Measurements from ENCODE around the gene RMP24.

RMP24 gene

DNA sequence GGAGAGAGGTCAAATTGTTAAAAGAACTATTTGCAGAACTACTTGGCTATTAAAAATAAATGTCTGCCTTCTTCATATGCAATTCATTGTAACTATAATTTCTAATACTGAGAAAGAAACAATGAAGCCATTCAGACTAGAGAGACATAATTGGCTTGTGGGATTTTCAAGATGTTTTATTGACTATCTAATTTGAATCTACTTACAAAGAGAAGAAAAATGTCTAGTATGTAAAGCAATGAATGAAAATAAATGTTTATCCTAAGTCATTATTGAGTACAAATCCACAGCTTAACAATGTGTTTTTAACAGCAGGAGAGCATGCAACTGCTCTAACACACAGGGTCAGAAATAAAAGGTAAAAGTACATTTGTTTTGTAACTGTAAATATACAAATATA is 19.2 kb downstream of the RMP24 start:
- DNase-seq (ENCODE audit: low spot score in 2 of 2): no peak
- intact Hi-C loops (cut with DNase I): no loop called here
- TF ChIP-seq, protein P1, sequence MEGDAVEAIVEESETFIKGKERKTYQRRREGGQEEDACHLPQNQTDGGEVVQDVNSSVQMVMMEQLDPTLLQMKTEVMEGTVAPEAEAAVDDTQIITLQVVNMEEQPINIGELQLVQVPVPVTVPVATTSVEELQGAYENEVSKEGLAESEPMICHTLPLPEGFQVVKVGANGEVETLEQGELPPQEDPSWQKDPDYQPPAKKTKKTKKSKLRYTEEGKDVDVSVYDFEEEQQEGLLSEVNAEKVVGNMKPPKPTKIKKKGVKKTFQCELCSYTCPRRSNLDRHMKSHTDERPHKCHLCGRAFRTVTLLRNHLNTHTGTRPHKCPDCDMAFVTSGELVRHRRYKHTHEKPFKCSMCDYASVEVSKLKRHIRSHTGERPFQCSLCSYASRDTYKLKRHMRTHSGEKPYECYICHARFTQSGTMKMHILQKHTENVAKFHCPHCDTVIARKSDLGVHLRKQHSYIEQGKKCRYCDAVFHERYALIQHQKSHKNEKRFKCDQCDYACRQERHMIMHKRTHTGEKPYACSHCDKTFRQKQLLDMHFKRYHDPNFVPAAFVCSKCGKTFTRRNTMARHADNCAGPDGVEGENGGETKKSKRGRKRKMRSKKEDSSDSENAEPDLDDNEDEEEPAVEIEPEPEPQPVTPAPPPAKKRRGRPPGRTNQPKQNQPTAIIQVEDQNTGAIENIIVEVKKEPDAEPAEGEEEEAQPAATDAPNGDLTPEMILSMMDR (IDR thresholded peaks at IDR 0.05): no peak
- no peaks in the 10 kb centered on the region for H3K9me3 ChIP-seq
- H3K4me1 ChIP-seq: no peaks in the 10 kb centered on the region
- H3K4me3 ChIP-seq: no peak overlapping the region
- H3K36me3 ChIP-seq: peaks cover 8 to 22% of the 10 kb centered on the region in 2 donors
- no peak overlapping the region for H3K27ac ChIP-seq
- H3K27me3 ChIP-seq: no peaks in the 10 kb centered on the region

DNA sequence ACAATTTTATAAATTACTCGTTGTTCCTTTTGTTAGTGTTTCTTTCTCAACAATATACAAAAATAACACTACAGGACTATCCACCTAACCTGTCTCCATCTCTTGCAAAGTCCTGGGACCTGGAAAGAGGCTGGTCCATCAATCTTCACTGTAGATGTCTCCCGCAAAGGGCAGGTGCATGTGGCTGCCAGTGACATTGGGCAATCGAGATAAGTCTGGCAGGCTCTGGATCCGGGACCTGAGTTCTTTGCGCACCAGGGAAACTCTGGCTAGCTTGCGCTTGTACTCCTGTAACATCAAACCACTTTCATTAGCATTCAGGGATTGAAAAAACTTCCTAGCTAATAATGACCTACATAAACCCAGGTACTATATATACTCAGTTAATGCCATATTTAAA is 20.5 kb downstream of the RMP24 start:
- intact Hi-C loops (cut with DNase I): no loop called here
- H3K4me3 ChIP-seq: no peak overlapping the region
- no peak for DNase-seq (ENCODE audit: low spot score in 2 of 2)

DNA sequence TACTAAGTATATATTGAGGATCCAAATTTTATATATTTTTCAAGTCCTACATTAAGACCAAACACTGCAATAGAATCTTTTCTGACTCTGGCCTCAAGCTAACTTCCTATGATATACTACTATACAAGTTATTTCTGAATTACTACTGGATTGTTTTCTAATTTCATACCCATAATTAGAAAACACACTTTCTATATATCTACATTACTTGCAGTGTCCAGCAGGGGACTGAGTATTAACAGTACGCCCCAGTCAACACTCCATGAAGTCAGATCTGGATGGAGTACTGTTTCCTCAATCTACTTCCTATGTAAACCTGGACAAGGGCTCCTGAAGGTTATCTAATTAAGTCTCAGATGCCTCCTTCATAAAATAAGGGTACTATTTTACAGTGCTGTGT is 26.5 kb downstream of the RMP24 start:
- intact Hi-C loops (cut with DNase I): no loop called here

More for the DNA sequence above, 20.5 kb downstream of the RMP24 start:
- Histone ChIP-seq H3K27ac (no peak overlapping the region), H3K36me3 (peaks cover 3 to 22% of the 10 kb centered on the region in 2 donors), H3K9me3 (no peaks in the 10 kb centered on the region), H3K4me1 (no peaks in the 10 kb centered on the region), H3K27me3 (no peaks in the 10 kb centered on the region)
- TF ChIP-seq, protein P1 (IDR thresholded peaks at IDR 0.05): no peak

DNA sequence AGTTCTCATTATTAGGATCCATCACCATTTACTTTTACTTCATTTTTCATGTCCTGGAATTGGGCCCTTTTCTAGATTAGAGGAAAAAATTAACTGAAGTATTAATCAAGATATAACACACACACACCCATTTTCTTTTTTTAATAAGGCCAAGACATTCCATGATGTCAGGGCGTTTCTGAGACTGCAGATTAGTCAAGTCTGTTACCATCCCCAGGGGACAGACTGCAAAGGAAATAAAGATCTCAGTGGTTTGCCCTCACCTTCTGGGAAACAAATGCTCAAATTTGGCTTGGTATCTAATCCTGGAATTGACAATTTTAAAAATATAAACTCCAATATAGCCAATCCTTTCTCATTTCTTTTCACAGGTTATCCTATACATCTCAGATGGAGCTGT is 27.4 kb downstream of the RMP24 start:
- no peaks in the 10 kb centered on the region for H3K27me3 ChIP-seq
- H3K9me3 ChIP-seq: no peaks in the 10 kb centered on the region
- no peak for DNase-seq (ENCODE audit: low spot score in 2 of 2)
- no peak overlapping the region for H3K4me3 ChIP-seq
- TF ChIP-seq, protein P1 (IDR thresholded peaks at IDR 0.05): no peak
- H3K4me1 ChIP-seq: peaks cover 0 to 6% of the 10 kb centered on the region in 2 donors
- no peaks in the 10 kb centered on the region for H3K36me3 ChIP-seq
- no peak overlapping the region for H3K27ac ChIP-seq
- intact Hi-C loops (cut with DNase I): no loop called here

More for the DNA sequence above, 26.5 kb downstream of the RMP24 start:
- Histone ChIP-seq H3K4me1 (peaks cover 0 to 6% of the 10 kb centered on the region in 2 donors), H3K4me3 (no peak overlapping the region), H3K27me3 (no peaks in the 10 kb centered on the region), H3K27ac (no peak overlapping the region), H3K36me3 (no peaks in the 10 kb centered on the region), H3K9me3 (no peaks in the 10 kb centered on the region)
- DNase-seq (ENCODE audit: low spot score in 2 of 2): no peak
- TF ChIP-seq, protein P1 (IDR thresholded peaks at IDR 0.05): no peak

DNA sequence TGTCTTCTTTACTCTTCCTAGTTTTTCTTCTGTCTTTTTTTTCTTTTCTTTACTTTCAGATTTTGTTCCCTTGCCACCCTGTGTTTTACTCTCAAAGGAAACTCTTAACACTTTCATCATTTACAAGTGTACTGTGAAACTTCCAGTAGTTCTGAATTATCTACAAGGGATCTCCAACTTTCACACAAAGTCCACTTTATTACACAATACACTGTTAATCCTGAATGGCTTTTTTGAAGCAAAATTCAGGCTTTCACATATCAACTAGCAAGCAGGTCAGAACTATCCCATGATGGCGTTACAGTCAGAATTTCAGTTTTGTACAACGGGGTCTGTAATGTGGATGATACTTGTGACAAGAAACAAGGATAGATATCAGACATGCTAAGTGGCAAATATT is 34.5 kb downstream of the RMP24 start:
- no peak overlapping the region for H3K27ac ChIP-seq
- intact Hi-C loops (cut with DNase I): no loop called here
- no peaks in the 10 kb centered on the region for H3K27me3 ChIP-seq
- DNase-seq (ENCODE audit: low spot score in 2 of 2): no peak
- no peaks in the 10 kb centered on the region for H3K9me3 ChIP-seq
- TF ChIP-seq, protein P1 (IDR thresholded peaks at IDR 0.05): no peak
- no peaks in the 10 kb centered on the region for H3K36me3 ChIP-seq
- H3K4me1 ChIP-seq: no peaks in the 10 kb centered on the region
- no peak overlapping the region for H3K4me3 ChIP-seq

DNA sequence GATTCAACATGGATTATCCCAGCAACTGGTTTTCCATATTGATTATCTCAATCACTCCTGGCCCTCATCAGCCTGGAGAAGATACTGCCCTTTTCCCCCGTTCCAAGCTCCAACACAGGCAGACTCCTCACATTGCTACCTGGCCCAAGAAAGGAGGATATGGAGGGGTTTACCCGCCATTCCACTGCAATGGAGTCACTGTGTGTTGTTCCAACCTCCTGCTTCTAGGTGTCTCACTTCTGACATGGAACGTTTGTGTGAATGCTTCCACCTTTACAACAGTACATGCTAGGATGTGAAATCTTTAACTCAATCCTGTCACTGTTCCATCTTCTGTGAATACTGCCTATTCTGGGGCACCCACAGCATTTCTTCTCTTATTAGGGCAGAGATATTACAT is 36.7 kb downstream of the RMP24 start:
- Histone ChIP-seq H3K4me1 (no peaks in the 10 kb centered on the region), H3K9me3 (no peaks in the 10 kb centered on the region), H3K27ac (no peak overlapping the region), H3K4me3 (no peak overlapping the region), H3K36me3 (no peaks in the 10 kb centered on the region), H3K27me3 (no peaks in the 10 kb centered on the region)
- intact Hi-C loops (cut with DNase I): no loop called here
- no peak for DNase-seq (ENCODE audit: low spot score in 2 of 2)
- TF ChIP-seq, protein P1 (IDR thresholded peaks at IDR 0.05): no peak

Data from ascending aorta (tissue), 2 donors.